ENCODE measurements around the gene CSTF3. TPM values are rescaled to one million over a fixed set of nuclear protein-coding genes. Genes with fewer than 3 reads are reported as not detected.

CSTF3 gene
- total and polyA plus RNA-seq, 9 of the 15 experiments (the other 6 are each of a cell fraction or from before 2014, with no cell fraction given) = 37.0 to 111 (median 61.0) TPM

GRCh38 chr11:33197915-33198727 is 36.8 kb upstream of the CSTF3 start:
- H3K9me3 ChIP-seq (replicated peaks; ENCODE audit: control insufficient read depth, insufficient read depth, low read depth, low read length) = no peaks in the 10 kb centered on the region
- CTCF ChIA-PET (ENCODE audit: low intra/inter-chr PET ratio) = no interaction called here
- H3K79me2 ChIP-seq (ENCODE audit: control insufficient read depth, insufficient read depth, low read length) = no peaks in the 10 kb centered on the region
- WGBS (ENCODE audit: insufficient coverage, low coverage, missing lambda C conversion rate) = 26% methylated on average over 13 of the region's 14 CpGs
- no peak overlapping the region for H3K4me3 ChIP-seq
- H3K27me3 ChIP-seq (ENCODE audit: control insufficient read depth in 2 of 2, insufficient read depth in 2 of 2, low read length in 2 of 2) = no peaks in the 10 kb centered on the region
- 0 out of 2 replicates have a peak, but pooled peaks cover 1% of the 10 kb centered on the region for H4K20me1 ChIP-seq (replicated peaks; ENCODE audit: control insufficient read depth, insufficient read depth, low read length)
- in situ Hi-C loops (cut with MboI) = no loop called here
- H3K27ac ChIP-seq (ENCODE audit: extremely low read depth, low read depth, low read length) = no peak overlapping the region
- no peak overlapping the region for H3K9ac ChIP-seq (ENCODE audit: insufficient read depth in 1 of 2, low read depth in 2 of 2, low read length in 2 of 2)
- TF ChIP-seq MIER1 (IDR thresholded peaks at IDR 0.05; ENCODE audit: low read depth) (no peak), CEBPG (CRISPR knock-in tag; IDR thresholded peaks at IDR 0.05) (peak; percentile 20; the same call in 1 of the 2 replicates), CEBPG (tag; conservative IDR thresholded peaks at IDR 0.05 in 1 of 2, IDR thresholded peaks at IDR 0.05 in 1 of 2) (peak; percentile 22 to 53; a peak in 1 of 4 replicates), ZNF77 (CRISPR knock-in tag; IDR thresholded peaks at IDR 0.05) (no peak), RERE (CRISPR knock-in tag; IDR thresholded peaks at IDR 0.05; ENCODE audit: borderline replicate concordance) (no peak), CEBPB (tag; IDR thresholded peaks at IDR 0.05) (peak; percentile 47; the same call in 1 of the 2 replicates), ZNF778 (CRISPR knock-in tag; IDR thresholded peaks at IDR 0.05) (no peak)
- H2AFZ ChIP-seq (ENCODE audit: low read depth, low read length) = no peak overlapping the region
- H3K9me1 ChIP-seq (ENCODE audit: control insufficient read depth, insufficient read depth, low read length) = no peaks in the 10 kb centered on the region
- intact Hi-C loops (cut with micrococcal nuclease) = no loop called here
- DNase-seq (ENCODE audit: extremely low read depth in 1 of 4, low spot score in 3 of 4) (no peak), ATAC-seq (no peak), FAIRE-seq (no peak)
- no peaks in the 10 kb centered on the region for H3K36me3 ChIP-seq (ENCODE audit: control insufficient read depth, insufficient read depth, low read length)
- H3K4me2 ChIP-seq (ENCODE audit: insufficient read depth, low read length) = no peak overlapping the region
- BruUV-seq (replicated peaks) = no TSS peak
- POLR2A ChIA-PET = interaction anchor here (0.8 kb wide), 2 partner anchors 32 to 63 kb away, joined by 4 read pairs; no protein-coding TSS in a partner anchor
- H3K4me1 ChIP-seq (replicated peaks in 1 of 2; ENCODE audit: control insufficient read depth in 2 of 2, insufficient read depth in 2 of 2, low read length in 2 of 2) = peaks cover 0 to 4% of the 10 kb centered on the region in 2 experiments; a peak in 2 of 5 replicates
